Cardiac septum (tissue), 1 donor: ENCODE results near the gene FBXO36. TPM values are rescaled to one million over a fixed set of nuclear protein-coding genes. Genes with fewer than 3 reads are reported as not detected.
"Not testable (repeated sequence)": the region's sequence is repeated elsewhere in the genome, so short reads cannot be mapped to it uniquely, and the experiment has no call there.

Experiments used
- DNase-seq: peaks from one replicate; pipeline ENCODE4 v3.0.0-alpha.2; 2020; ENCODE audit warnings: low spot score
- intact Hi-C: fragments of 100-400 bp; cut with DNase I; formaldehyde crosslinking; loops from one replicate; pipeline ENCODE4 v1.14.0; 2022
- total RNA-seq: library from RNA; stranded (reverse); fragmentation: NEBNext Ultra II Directional; extraction: Animal tissue kit (Norgen Biotek cat#: 25700); gene quantifications from one replicate; pipeline ENCODE4 v1.2.1, GENCODE V29; 2021
- donor health status: DM: no; HTN: no; CAD: no.

FBXO36 gene
- total RNA-seq, 1 donor from 2014 or later, result 1.2 TPM

DNA sequence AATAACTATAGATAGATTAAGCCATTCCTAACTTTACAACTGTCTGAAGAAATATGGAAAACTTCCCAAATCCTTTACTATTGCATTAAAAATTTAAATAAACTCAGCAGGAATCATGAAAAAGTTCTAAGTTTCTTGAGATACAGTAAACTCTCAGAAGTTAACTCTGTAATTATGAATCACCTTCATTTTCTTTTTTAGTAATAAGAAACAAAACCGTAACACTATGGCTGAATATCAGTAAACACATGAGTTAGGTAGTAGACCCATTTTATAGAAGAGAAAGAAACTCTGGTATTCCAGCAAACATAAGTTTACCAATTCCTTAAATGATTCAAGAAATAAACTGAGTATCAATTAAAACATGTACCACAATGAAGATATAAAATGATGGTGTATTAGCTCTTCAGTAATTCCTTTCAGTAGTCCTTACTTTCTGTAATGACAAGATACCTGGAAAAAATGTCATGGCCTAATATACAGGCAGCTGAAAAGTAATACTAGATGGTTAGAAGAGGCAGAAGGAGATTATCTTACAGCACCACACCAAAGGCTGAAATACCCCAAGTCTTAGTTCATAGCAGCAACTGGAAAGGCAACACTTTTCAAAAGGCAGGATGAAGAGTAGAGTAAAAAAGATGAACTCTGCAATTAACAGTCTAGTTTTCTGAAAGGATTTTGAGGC is 12.0 kb upstream of the FBXO36 start:
- DNase-seq, result no peak
- intact Hi-C loops, result no loop called here

DNA sequence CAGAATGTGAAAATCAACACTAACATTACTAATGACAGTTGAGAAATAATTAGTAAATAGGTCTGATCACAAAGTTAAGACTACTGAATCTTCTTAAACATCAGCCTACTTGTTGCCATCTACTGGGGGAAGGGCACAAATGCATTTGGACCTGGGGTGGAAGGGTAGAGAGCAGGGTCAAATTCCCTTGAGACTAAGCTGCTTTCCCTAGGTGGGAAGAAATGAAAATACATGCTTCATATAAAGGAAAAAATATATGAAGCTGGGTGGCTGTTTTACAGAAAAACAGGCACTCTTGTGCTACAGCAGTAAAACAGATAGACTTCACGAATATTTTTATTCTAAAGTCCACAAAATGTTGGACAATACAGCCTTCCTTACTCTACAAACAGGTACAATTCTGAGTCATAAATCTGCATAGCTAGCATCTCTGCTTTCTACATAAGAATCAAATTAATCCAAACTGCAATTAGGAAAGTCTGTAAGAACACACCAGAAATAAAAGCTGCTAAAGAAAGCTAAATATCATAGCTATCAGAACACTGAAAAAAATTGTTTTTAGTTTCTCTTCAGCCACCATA is 11.4 kb upstream of the FBXO36 start:
- intact Hi-C loops, result no loop called here
- no peak for DNase-seq

DNA sequence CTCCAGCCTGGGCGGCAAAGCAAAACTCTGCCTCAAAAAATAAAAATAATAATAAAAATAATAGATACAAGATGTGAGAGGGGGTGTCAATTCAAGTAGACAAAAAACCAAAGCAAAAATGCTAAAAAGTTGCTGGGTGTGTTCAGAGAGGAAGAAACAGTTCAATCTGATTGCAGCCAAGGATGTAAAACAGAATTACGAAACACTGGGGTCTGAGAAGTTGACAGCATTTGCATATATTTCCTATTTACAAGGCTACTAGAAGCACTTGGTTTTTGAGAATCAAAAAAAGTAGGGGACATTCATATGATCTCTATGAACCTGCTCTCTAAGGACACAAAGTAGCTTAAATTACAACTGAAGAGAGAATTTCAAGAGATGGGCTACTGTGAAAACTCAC is 8.1 kb upstream of the FBXO36 start:
- intact Hi-C loops, result no loop called here
- DNase-seq, result no peak

DNA sequence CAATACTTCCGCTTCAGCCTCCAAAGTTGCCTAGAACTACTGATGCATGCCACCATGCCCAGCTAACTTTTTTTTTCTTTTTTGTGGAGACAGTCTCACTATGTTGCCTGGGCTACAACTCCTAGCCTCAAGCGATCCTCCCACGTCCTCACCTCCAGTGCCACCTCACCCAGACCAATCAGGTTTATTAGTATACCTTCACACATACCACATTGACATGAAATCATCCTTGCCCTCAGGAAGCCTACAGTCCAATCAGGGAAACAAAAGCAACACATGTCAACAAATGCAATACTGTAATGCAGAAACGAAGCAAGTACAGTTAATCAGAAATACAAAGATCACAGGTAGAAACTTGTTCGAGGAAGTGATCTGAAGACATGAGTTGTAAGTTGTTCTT is 4.5 kb upstream of the FBXO36 start:
- intact Hi-C loops, result no loop called here

DNA sequence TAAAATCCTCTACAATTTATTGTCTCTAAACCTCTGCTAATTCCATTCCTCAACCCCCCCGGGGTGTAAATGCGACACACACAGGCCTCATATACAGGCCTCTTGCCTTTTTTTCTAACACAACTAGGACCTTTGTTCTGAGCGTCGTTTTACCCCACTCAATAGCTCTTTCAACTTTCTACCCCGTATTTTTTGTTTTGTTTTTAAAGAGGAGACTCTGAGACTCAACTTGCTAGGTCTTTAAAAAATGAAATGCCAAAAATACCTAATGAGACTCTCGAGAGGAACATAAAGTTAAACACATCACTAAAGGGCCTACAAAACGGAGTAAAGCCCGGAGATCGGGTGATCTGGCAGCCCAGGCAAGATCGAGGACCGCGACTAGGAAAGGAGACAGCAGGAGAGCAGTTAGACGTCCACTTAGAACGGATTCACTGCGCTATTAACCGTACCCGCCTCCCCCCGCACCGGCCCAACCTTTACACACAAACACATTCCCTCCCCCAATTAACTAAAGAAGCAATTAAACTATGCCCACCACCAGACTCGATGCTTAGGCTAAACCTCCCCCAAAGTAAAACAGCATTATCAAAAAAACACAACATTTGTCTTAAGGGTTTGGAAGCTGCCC is 2.2 kb upstream of the FBXO36 start:
- DNase-seq, result no peak
- intact Hi-C loops, result loop anchor here (5.0 kb wide), 1 partner anchor 118 kb away; no protein-coding TSS in a partner anchor

More for the DNA sequence above, 4.5 kb upstream of the FBXO36 start:
- no peak for DNase-seq

DNA sequence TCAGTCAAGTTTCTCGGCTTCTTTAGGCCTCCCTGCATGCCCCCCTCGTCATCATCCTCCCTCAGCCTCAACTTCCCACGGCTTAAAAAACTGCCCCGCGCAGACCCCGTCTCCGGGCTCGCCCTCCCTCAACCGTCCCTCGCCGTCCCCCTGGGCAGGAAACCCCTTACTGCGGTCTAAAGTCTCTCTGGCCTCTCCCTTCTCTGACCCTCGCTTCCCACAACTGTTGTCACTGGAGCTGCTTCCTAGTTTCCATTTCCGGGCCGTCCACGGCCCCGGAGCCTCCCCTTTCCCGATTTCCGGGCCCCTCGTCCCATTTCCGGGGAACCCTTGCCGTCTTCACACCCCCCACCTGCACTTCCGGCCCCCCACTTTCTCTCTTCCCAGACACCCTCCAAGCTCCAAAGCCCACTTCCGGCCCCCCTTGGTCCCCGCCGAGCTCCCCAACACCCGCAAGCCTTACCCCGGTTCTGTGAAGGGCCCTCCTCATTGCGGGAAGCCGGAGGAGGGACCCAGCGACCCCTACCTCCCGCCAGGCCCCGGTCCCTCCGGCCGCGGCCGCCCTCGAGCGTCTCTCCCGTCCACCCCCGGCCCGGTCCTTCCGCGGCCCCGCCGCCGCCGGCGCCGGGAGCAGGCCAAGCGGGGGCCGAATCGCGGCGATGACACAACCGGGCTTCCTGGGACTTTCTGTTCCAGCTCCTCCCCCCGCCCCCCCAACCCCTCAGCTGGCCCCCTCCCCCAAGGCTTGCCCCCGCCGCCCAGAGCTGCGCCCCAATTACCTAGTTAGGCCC is 1.0 kb upstream of the FBXO36 start:
- intact Hi-C loops, result loop anchor here (5.0 kb wide), 1 partner anchor 119 kb away; no protein-coding TSS in a partner anchor
- peak; percentile 82 for DNase-seq

DNA sequence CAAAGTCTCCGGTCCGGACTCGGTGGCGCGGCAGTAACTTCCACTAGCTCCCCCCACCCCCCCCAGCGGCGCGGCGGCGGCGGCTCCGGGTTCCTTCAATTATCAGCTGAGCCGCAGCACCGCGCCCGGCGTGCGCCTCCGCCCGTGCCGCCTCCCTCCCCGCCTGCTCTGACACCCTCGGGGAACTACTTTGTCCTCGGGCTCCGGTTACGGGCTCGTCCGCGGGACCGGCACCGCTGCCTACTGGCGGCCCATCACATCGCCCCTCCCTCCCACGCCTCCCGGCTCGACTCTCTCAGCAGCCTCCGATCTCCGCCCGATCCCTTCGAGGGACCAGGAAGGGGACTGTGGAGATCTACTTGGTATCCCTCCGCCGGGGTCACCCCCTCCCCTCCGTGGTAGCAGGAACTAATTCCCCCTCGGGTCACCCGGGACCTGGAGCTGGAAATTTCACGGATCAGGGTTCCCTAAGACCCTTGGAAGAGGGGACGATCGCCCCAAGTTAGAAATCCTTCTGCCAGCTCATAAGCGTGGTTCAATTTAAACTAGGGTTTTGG is 333 bp upstream of the FBXO36 start, which contains the start of gene TRIP12:
TRIP12 (minus strand) TSS at position 118 of the 557 bp plus-strand sequence. CDS start 41,930 bp downstream, outside the sequence.
- intact Hi-C loops, result loop anchor here (5.0 kb wide), 1 partner anchor 120 kb away; no protein-coding TSS in a partner anchor
- DNase-seq, result peak; percentile 95

DNA sequence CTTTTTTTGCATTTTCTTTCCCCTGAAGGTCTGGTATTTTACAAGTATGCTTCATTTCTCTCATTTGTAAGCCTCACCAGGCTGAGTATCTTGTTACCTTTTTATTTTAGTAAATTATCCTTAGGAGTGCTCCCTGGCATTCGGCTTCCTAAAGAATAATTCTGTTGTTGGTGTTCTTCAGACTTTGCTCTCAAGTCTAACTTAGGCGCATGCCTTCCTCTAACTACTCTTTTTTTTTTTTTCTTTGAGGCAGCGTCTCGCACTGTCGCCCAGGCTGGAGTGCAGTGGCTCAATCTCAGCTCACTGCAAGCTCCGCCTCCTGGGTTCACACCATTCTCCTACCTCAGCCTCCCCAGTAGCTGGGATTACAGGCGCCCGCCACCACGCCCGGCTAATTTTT is 2.2 kb downstream of the FBXO36 start:
- intact Hi-C loops, result loop anchor here (5.0 kb wide), 1 partner anchor 122 kb away; no protein-coding TSS in a partner anchor
- not testable (repeated sequence) for DNase-seq

DNA sequence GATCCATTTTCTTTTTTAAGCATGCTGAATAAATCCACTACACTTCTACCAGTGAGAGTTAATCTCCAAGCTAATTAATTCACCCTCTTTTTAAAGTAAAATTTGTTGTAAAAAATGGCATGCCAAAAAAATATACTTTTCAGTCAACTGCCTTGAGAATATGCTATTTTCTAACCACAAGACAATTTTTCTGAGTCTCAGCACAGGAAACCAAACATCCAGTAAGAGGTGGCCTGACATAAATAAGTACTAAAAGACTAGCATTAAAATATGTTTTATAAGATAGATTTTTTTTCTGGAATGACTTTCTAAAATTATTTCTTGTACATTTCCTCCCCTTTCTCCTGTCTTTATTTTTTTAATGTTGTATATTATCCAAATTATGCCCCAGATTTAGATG is 2.9 kb downstream of the FBXO36 start:
- intact Hi-C loops, result no loop called here
- no peak for DNase-seq

DNA sequence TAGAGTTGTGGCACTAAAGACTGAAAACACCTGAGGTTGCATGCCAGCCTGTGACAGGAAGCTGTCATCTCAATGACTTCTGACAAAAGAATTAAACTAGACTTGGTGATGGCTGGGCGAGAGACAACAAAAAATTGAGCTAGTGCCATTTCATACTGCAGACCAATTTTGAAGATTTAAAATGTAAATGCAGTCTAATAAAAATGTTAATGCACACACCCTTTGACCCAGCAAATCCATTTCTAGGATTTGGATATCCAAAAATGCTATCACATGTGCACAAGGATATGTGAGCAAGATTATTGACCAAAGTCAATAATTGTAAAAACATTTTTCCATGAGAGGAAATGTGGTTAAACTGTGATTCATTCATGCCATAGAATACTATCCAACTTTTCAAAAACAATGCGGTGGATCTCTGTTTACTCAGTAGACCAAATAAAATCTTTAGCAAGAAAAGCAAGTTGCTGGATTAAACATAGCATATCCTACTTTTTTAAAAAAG is 5.6 kb downstream of the FBXO36 start:
- intact Hi-C loops, result no loop called here

DNA sequence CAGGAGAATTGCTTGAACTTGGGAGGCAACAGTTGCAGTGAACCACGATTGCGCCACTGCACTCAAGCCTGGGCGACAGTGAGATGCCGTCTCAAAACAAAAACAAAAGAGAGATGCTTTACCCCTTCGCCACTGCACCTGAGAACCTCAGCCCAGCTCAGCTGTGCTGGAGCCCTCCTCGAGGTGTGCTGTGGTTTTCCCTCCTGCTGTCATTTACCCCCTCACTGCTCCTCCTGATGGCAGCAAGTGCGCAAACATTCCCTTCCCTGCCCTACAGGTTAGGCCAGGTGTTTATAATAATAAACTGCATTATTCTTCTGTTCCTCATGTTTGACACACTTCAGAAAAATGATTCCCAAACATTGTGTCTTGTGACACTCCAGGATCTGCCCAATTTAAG is 8.4 kb downstream of the FBXO36 start:
- DNase-seq, result no peak
- intact Hi-C loops, result no loop called here

More for the DNA sequence above, 5.6 kb downstream of the FBXO36 start:
- DNase-seq, result no peak

DNA sequence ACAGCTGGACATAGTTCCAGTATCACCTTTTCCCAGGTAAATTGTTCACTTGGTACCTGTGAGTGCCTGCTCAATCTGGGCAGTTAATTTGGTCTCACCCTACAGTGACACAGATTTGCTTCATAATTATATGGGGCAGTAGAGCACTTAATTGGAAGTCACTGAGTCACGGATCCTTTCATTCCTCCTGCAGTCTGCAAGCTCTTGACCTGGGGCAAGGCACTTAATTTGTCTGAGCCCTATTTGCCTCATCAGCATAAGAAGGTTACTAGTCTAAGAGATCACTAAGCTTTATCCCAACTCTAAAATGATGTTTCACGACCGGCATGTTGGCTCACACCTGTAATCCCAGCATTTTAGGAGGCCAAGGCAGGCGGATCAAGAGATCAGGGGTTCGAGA is 8.9 kb downstream of the FBXO36 start:
- no peak for DNase-seq
- intact Hi-C loops, result no loop called here

DNA sequence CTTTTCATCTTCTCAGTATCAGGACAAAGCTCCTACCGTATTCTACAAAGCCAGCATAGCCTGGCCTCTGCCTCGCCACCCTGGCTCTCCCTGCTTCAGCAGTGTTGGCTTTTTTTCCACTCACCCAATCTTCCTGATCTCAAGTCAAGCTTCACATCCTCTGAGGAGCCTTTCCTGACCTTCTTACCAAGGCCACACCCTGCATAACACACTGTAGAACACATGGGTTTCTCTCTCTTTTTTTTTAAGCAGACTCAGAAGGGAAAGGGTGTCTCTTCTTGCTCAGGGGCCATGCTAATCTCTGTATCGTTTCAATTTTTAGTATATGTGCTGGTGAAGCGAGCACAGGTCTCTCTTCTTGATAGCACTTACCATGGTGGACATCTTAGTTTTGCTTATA is 15.2 kb downstream of the FBXO36 start:
- no peak for DNase-seq
- intact Hi-C loops, result no loop called here

DNA sequence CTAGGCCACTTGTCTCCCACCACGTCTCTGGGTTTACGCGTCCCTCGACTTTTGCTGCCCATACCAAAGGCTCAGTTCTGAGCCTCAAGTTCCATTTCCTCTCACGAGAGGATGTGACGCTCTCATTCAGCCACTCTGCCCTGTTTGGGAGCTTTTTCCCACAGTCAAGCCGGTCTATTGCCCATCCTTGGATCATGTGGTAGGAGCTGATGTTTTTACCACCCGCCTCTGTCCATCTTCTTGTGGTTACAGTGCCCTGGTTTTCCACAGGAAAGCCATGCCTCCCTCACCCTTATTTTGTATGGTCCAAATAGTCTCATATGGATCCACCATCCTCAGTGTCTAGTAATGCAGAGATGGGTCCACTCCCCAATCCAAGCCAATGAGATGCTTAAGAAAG is 20.4 kb downstream of the FBXO36 start:
- no peak for DNase-seq
- intact Hi-C loops, result no loop called here

DNA sequence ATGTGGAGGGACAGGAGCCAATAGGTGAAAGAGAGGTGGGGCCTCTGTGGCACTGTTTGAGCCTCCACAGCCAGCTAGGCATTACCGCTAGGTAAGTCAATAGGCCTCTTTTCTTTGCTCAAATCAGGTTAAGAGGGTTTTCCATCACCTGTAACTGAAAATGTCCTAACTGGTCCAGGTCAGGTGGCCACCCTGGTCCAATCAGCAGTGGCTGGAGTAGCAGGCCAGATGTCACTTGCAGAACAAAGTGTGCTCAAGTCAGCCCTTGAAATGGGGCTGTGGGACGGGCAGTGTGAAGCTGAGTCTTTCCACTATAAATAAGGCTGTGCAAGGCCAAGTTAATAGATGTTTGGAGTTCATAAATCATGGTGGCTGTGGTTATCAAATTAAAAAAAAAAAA is 20.9 kb downstream of the FBXO36 start:
- intact Hi-C loops, result no loop called here
- no peak for DNase-seq

DNA sequence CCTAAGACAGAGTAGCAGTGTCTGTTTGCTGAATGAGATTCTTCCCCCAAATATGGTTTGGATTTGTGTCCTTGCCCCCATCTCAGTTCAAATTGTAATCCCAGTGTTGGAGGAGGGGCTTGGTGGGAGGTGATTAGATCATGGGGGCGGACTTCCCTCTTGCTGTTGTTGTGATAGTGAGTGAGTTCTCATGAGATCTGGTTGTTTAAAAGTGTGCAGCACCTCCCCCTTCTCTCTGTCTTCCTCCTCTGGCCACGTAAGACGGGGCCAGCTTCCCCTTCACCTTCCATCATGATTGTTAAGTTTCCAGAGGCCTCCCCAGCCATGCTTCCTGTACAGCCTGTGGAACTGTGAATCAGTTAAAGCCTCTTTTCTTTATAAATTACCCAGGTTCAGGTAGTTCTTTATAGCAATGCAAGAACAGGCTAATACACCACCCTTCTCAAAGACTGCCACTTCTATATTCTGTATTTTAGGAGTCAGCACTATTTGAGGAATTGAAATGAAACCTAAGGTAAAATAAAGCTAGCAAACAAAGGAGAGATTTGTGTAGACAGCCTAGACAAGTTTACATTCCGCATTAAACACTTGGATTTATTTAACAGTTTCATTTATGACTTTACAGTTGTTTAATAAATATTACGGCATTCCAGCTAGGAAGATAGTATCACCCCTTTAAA is 21.6 kb downstream of the FBXO36 start:
- intact Hi-C loops, result no loop called here
- no peak for DNase-seq

DNA sequence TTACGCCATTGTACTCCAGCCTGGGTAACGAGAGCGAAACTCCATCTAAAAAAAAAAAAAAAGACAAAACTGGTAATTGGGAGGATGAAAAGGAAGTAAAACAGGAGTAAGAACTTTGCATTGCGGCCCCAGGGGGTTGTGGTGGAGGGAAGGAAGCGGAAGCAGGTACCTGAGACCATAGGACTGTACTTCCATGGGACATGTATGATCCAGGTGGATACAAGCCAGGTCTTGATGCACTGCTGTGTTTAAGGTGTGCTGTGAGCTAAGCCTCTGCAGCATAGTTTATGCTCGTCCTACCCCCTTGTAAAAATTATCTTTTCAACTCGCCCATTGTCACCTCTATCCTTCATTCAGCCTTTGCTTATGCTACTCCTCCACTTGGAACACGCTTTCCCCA is 23.7 kb downstream of the FBXO36 start:
- DNase-seq, result no peak
- intact Hi-C loops, result no loop called here

DNA sequence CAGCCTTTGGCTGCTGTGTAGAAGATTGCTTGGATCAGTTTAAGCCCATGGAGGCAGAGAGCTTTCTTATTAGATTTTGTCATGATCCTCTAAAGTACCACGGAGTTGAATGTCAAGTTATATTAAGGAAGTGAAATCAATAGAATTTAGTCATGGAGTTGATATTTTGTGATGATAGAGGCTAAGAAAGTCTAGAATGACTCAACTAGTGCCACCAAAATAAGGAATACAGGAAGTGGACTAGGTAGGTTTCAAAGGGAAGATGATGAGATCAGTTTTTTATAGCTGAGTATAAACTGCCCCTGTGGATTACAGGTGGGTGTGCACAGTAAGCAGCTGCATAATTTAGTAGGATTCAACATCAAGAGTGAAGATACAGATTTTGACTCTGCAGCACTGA is 25.2 kb downstream of the FBXO36 start:
- intact Hi-C loops, result no loop called here

DNA sequence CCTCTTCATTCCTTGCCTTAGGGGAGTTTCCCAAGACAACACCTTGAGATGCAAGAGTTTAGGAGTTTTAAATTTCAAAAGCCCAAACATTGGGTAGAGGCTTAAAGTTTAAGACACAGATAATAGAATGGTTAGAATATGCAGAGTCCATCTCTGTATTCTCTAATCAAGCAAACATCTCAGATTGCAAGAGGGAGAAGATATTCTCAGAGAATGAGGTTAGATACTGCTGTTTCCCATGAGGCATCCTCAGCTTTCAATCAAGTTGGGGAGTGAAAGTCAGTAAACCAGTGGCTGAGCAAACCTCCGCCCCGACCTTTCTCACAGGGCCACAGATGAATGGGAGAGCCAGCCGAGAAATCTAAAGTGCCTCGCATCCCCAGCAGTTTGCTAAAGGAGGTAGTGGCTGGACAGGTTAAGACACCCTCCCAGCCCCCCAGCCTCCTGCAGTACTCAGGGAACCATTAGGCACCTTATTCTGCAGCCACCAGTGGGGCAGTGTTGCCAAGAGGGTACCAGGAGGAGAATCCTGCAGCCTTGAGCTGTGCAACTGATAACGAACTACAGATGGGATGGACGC is 30.0 kb downstream of the FBXO36 start:
- intact Hi-C loops, result no loop called here
- no peak for DNase-seq

More for the DNA sequence above, 25.2 kb downstream of the FBXO36 start:
- DNase-seq, result no peak
